K562 (cell line): ENCODE results near the gene TERC. TPM values are rescaled to one million over a fixed set of nuclear protein-coding genes. Genes with fewer than 3 reads are reported as not detected.

ENCODE experiments used
- CBFB ChIP-seq: sonication (generic); formaldehyde crosslinking; IDR thresholded peaks from 2 replicates; pipeline ENCODE4 v1.4.0; 2020; ENCODE audit warnings: mild to moderate bottlenecking, missing genetic modification reagents
- DPF2 ChIP-seq: fragments of 450-650 bp; IDR thresholded peaks from 2 replicates; pipeline ENCODE4 v1.6.1; 2016
- MCM7 ChIP-seq, 2 experiments: fragments of 450-650 bp; IDR thresholded peaks; 2 replicates each; pipeline ENCODE4 v1.6.1; 2016 to 2018
- PURB ChIP-seq: sonication (generic); formaldehyde crosslinking; IDR thresholded peaks from 2 replicates; pipeline ENCODE4 v1.9.0; 2021; ENCODE audit warnings: low read depth, mild to moderate bottlenecking, missing genetic modification reagents
- RCOR1 ChIP-seq, 2 experiments: IDR thresholded peaks; 2 replicates each; pipeline ENCODE4 v1.6.1; 2012; ENCODE audit warnings: low read depth in 2 of 2, low read length in 2 of 2, borderline replicate concordance in 1 of 2, improper control_type of control experiment in 1 of 2
- SMARCB1 ChIP-seq: IDR thresholded peaks from 2 replicates; pipeline ENCODE4 v1.6.1; 2011; ENCODE audit warnings: improper control_type of control experiment, low read depth; ENCODE audit not compliant: insufficient read length
- TOE1 ChIP-seq, 2 experiments: fragments of 450-650 bp in 1 of 2; sonication (generic) in 1 of 2; formaldehyde crosslinking in 1 of 2; IDR thresholded peaks; 2 replicates each; pipeline versions ENCODE4 v1.7.1 to v1.8.0; 2016 to 2022; ENCODE audit warnings: borderline replicate concordance in 2 of 2, mild to moderate bottlenecking in 2 of 2, antibody characterized with exemption in 1 of 2, inconsistent platforms in 1 of 2, low read depth in 1 of 2, missing genetic modification reagents in 1 of 2, moderate library complexity in 1 of 2
- ZKSCAN8 ChIP-seq: fragments of 200-800 bp; sonication (Bioruptor generic); IDR thresholded peaks from 2 replicates; pipeline ENCODE4 v1.6.1; 2016; ENCODE audit warnings: missing genetic modification characterization, missing compliant biosample characterization
- ZNF57 ChIP-seq: fragments of 450-650 bp; formaldehyde crosslinking; IDR thresholded peaks from 2 replicates; pipeline ENCODE4 v1.4.0; 2020; ENCODE audit warnings: mild to moderate bottlenecking, moderate library complexity
- ZNF699 ChIP-seq: fragments of 250-450 bp; sonication (Bioruptor Pico); IDR thresholded peaks from 2 replicates; pipeline ENCODE4 v1.8.0; 2021; ENCODE audit warnings: mild to moderate bottlenecking, moderate library complexity; ENCODE audit not compliant: insufficient replicate concordance
- polyA plus RNA-seq, 8 experiments: library from polyadenylated mRNA; depleted of rRNA in 4 of 8; stranded (reverse) in 5 of 8; unstranded in 3 of 8; fragments of >200 nt; fragmentation: Nextera tagmentation in 2 of 8; fragmentation: Illumina TruSeq in 1 of 8; extraction: Ambion mirVana in 2 of 8; extraction: Trizol in 1 of 8; gene quantifications; 2 replicates each; pipeline versions ENCODE4 v1.2.1 to v1.2.3, GENCODE V29; 2011 to 2014; ENCODE audit warnings: inconsistent platforms in 1 of 8, missing spikeins in 1 of 8
- total RNA-seq, 7 experiments: library from RNA; depleted of rRNA in 6 of 7; stranded (reverse); fragments of >200 nt in 6 of 7; fragmentation: Illumina TruSeq in 2 of 7; extraction: Trizol in 2 of 7; gene quantifications; 2 replicates each; pipeline versions ENCODE4 v1.2.1 to v1.2.3, GENCODE V29; 2011 to 2021; ENCODE audit warnings: low replicate concordance in 1 of 7
- TF ChIP-seq, protein P1 (sequence below): fragments of 250-450 bp; sonication (Bioruptor Pico); IDR thresholded peaks from 2 replicates; pipeline ENCODE4 v1.5.0; 2020; ENCODE audit warnings: mild to moderate bottlenecking, borderline replicate concordance
- TF ChIP-seq, protein P2 (sequence below): fragments of 250-450 bp; sonication (Bioruptor Pico); IDR thresholded peaks from 2 replicates; pipeline ENCODE4 v1.8.0; 2022; ENCODE audit warnings: inconsistent platforms, mild to moderate bottlenecking, moderate library complexity, borderline replicate concordance
- TF ChIP-seq, protein P3 (sequence below): fragments of 450-650 bp; formaldehyde crosslinking; IDR thresholded peaks from 2 replicates; pipeline ENCODE4 v1.4.0; 2022; ENCODE audit warnings: missing genetic modification characterization
- TF ChIP-seq, protein P4 (sequence below): fragments of 450-650 bp; formaldehyde crosslinking; IDR thresholded peaks from 2 replicates; pipeline ENCODE4 v1.4.0; 2022; ENCODE audit warnings: missing genetic modification characterization
- TF ChIP-seq, protein P5 (sequence below): sonication (generic); formaldehyde crosslinking; IDR thresholded peaks from 2 replicates; pipeline ENCODE4 v1.8.0; 2023; ENCODE audit warnings: mild to moderate bottlenecking, missing genetic modification reagents
- TF ChIP-seq, protein P6 (sequence below): fragments of 250-450 bp; sonication (Bioruptor Pico); IDR thresholded peaks from 2 replicates; pipeline ENCODE4 v1.5.0; 2021

Gene TERC
- total and polyA plus RNA-seq, 9 of the 15 experiments (the other 6 are each of a cell fraction or from before 2014, with no cell fraction given): 0.77 to 234 (median 27.9) TPM; not detected in 3

DNA sequence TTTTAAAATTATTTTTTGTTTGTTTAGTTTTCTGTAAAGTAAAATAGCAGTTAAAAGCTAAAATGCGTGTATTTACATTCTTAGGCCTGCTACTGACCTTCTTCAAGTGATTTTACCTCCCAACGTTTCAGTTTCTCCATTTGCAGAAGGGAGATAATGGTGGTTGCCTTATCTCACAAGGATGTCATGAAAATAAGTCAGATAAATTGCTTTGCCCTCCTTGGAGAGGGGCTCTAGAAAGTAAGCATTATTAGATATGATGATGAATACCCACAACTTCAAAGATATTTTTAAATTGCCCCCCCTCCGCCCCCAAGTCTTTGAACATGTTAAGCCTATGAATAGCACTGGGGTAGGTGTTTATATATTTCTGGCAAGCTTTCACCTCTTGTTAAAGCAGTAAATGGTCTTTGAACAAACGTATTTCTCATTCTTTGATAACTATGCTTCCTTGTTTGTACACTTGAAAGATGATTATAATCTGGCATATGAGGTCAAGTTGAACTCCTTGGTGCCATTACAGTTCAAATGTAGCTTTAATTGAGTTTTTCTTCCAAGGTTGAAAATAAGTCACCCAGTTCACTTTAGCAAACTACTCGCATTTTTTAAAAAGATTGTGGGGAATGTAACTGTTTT is 6.4 kb downstream of the TERC start (continued):
- TF ChIP-seq ZKSCAN8 (CRISPR knock-in tag) (no peak), ZNF699 (no peak), CBFB (CRISPR knock-in tag) (no peak), DPF2 (peak; percentile 83), TOE1 (IDR thresholded peaks at IDR 0.05; ENCODE audit: borderline replicate concordance) (no peak), TOE1 (CRISPR knock-in tag; IDR thresholded peaks at IDR 0.05; ENCODE audit: borderline replicate concordance, low read depth) (no peak), SMARCB1 (no peak), ZNF57 (CRISPR knock-in tag) (no peak), RCOR1 (IDR thresholded peaks at IDR 0.05; ENCODE audit: borderline replicate concordance in 1 of 2, low read depth in 2 of 2, low read length in 2 of 2) (peak in 1 of 2 experiments; percentile 78; a peak in 1 of 4 replicates), MCM7 (IDR thresholded peaks at IDR 0.05) (no peak), PURB (CRISPR knock-in tag) (no peak)
- TF ChIP-seq, protein P1, sequence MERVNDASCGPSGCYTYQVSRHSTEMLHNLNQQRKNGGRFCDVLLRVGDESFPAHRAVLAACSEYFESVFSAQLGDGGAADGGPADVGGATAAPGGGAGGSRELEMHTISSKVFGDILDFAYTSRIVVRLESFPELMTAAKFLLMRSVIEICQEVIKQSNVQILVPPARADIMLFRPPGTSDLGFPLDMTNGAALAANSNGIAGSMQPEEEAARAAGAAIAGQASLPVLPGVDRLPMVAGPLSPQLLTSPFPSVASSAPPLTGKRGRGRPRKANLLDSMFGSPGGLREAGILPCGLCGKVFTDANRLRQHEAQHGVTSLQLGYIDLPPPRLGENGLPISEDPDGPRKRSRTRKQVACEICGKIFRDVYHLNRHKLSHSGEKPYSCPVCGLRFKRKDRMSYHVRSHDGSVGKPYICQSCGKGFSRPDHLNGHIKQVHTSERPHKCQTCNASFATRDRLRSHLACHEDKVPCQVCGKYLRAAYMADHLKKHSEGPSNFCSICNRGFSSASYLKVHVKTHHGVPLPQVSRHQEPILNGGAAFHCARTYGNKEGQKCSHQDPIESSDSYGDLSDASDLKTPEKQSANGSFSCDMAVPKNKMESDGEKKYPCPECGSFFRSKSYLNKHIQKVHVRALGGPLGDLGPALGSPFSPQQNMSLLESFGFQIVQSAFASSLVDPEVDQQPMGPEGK: no peak
- TF ChIP-seq, protein P2, sequence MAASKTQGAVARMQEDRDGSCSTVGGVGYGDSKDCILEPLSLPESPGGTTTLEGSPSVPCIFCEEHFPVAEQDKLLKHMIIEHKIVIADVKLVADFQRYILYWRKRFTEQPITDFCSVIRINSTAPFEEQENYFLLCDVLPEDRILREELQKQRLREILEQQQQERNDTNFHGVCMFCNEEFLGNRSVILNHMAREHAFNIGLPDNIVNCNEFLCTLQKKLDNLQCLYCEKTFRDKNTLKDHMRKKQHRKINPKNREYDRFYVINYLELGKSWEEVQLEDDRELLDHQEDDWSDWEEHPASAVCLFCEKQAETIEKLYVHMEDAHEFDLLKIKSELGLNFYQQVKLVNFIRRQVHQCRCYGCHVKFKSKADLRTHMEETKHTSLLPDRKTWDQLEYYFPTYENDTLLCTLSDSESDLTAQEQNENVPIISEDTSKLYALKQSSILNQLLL: no peak
- TF ChIP-seq, protein P3, sequence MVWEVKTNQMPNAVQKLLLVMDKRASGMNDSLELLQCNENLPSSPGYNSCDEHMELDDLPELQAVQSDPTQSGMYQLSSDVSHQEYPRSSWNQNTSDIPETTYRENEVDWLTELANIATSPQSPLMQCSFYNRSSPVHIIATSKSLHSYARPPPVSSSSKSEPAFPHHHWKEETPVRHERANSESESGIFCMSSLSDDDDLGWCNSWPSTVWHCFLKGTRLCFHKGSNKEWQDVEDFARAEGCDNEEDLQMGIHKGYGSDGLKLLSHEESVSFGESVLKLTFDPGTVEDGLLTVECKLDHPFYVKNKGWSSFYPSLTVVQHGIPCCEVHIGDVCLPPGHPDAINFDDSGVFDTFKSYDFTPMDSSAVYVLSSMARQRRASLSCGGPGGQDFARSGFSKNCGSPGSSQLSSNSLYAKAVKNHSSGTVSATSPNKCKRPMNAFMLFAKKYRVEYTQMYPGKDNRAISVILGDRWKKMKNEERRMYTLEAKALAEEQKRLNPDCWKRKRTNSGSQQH: no peak
- TF ChIP-seq, protein P4, sequence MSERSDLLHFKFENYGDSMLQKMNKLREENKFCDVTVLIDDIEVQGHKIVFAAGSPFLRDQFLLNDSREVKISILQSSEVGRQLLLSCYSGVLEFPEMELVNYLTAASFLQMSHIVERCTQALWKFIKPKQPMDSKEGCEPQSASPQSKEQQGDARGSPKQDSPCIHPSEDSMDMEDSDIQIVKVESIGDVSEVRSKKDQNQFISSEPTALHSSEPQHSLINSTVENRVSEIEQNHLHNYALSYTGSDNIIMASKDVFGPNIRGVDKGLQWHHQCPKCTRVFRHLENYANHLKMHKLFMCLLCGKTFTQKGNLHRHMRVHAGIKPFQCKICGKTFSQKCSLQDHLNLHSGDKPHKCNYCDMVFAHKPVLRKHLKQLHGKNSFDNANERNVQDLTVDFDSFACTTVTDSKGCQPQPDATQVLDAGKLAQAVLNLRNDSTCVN: no peak
- TF ChIP-seq, protein P5, sequence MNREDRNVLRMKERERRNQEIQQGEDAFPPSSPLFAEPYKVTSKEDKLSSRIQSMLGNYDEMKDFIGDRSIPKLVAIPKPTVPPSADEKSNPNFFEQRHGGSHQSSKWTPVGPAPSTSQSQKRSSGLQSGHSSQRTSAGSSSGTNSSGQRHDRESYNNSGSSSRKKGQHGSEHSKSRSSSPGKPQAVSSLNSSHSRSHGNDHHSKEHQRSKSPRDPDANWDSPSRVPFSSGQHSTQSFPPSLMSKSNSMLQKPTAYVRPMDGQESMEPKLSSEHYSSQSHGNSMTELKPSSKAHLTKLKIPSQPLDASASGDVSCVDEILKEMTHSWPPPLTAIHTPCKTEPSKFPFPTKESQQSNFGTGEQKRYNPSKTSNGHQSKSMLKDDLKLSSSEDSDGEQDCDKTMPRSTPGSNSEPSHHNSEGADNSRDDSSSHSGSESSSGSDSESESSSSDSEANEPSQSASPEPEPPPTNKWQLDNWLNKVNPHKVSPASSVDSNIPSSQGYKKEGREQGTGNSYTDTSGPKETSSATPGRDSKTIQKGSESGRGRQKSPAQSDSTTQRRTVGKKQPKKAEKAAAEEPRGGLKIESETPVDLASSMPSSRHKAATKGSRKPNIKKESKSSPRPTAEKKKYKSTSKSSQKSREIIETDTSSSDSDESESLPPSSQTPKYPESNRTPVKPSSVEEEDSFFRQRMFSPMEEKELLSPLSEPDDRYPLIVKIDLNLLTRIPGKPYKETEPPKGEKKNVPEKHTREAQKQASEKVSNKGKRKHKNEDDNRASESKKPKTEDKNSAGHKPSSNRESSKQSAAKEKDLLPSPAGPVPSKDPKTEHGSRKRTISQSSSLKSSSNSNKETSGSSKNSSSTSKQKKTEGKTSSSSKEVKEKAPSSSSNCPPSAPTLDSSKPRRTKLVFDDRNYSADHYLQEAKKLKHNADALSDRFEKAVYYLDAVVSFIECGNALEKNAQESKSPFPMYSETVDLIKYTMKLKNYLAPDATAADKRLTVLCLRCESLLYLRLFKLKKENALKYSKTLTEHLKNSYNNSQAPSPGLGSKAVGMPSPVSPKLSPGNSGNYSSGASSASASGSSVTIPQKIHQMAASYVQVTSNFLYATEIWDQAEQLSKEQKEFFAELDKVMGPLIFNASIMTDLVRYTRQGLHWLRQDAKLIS (CRISPR knock-in tag): no peak
- TF ChIP-seq, protein P6, sequence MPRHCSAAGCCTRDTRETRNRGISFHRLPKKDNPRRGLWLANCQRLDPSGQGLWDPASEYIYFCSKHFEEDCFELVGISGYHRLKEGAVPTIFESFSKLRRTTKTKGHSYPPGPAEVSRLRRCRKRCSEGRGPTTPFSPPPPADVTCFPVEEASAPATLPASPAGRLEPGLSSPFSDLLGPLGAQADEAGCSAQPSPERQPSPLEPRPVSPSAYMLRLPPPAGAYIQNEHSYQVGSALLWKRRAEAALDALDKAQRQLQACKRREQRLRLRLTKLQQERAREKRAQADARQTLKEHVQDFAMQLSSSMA (CRISPR knock-in tag): peak; percentile 71; the same call in 1 of the 2 replicates
